H1 (cell line): ENCODE measurements around the gene FREM1. TPM values are rescaled to one million over a fixed set of nuclear protein-coding genes. Genes with fewer than 3 reads are reported as not detected.

Experiments used
- CTCF ChIA-PET: fragments of 300-600 bp; sonication (Branson Sonifier 250); formaldehyde crosslinking; loops from one replicate; lab custom pipeline; 2021; ENCODE audit not compliant: partially characterized antibody; lab: Charles Lee
- POLR2A ChIA-PET: fragments of 300-600 bp; sonication (Branson Sonifier 250); formaldehyde crosslinking; loops from one replicate; lab custom pipeline; 2021; ENCODE audit warnings: inconsistent platforms; ENCODE audit not compliant: partially characterized antibody; lab: Charles Lee
- DNase-seq, 2 experiments: peaks; one replicate each; pipeline versions ENCODE4 v3.0.0 to v3.0.0-alpha.2; 2010 to 2022; ENCODE audit warnings: low spot score in 2 of 2, low read depth in 1 of 2, mixed read lengths in 1 of 2
- FAIRE-seq: peaks from 2 replicates; lab custom pipeline; 2011; peaks lifted over from hg19 to GRCh38; lab: Jason Lieb, UNC
- H2AFZ ChIP-seq: 2 replicates; pipeline ENCODE4 v1.8.1; 2012; ENCODE audit warnings: low read length, inconsistent platforms
- H2AK5ac ChIP-seq: 2 replicates; pipeline ENCODE4 v1.6.1; 2013; ENCODE audit warnings: low read depth, low read length
- H2BK120ac ChIP-seq: replicated peaks from 2 replicates; pipeline ENCODE3; 2013; ENCODE audit warnings: low read depth, low read length, inconsistent platforms
- H2BK12ac ChIP-seq: 2 replicates; pipeline ENCODE4 v1.6.1; 2013; ENCODE audit warnings: low read depth, low read length
- H2BK15ac ChIP-seq: 2 replicates; pipeline ENCODE4 v1.6.1; 2013; ENCODE audit warnings: low read length
- H2BK20ac ChIP-seq: 2 replicates; pipeline ENCODE4 v1.6.1; 2013; ENCODE audit warnings: low read length
- H2BK5ac ChIP-seq: 2 replicates; pipeline ENCODE4 v1.6.1; 2013; ENCODE audit warnings: low read depth, low read length
- H3K14ac ChIP-seq: 2 replicates; pipeline ENCODE4 v1.6.1; 2013; ENCODE audit warnings: inconsistent platforms; ENCODE audit not compliant: insufficient read length
- H3K18ac ChIP-seq: 2 replicates; pipeline ENCODE4 v1.6.1; 2013; ENCODE audit warnings: low read length; ENCODE audit errors: extremely low read depth
- H3K23ac ChIP-seq: 2 replicates; pipeline ENCODE4 v1.6.1; 2013; ENCODE audit warnings: inconsistent platforms; ENCODE audit not compliant: insufficient read length
- H3K23me2 ChIP-seq: 2 replicates; pipeline ENCODE4 v1.6.1; 2013; ENCODE audit warnings: low read depth, low read length
- H3K27ac ChIP-seq: 2 replicates; pipeline ENCODE4 v1.6.1; 2011; ENCODE audit warnings: low read depth, low read length, inconsistent platforms
- H3K27me3 ChIP-seq, 4 experiments: replicated peaks in 1 of 4; 1 replicate in 1 of 4; 2 replicates in 3 of 4; pipeline versions ENCODE4 v1.6.1 to v1.8.1; 2011 to 2013; ENCODE audit warnings: low read length in 3 of 4, mild to moderate bottlenecking in 3 of 4, inconsistent platforms in 2 of 4, mixed read lengths in 2 of 4, moderate library complexity in 1 of 4; ENCODE audit not compliant: control insufficient read depth in 3 of 4, insufficient read depth in 3 of 4; ENCODE audit errors: extremely low read depth in 1 of 4
- H3K36me3 ChIP-seq, 4 experiments: 2 replicates each; pipeline versions ENCODE4 v1.6.1 to v1.8.1; 2011 to 2013; ENCODE audit warnings: mild to moderate bottlenecking in 4 of 4, low read length in 3 of 4, moderate library complexity in 2 of 4, control low read depth in 1 of 4, inconsistent platforms in 1 of 4; ENCODE audit not compliant: insufficient read depth in 4 of 4, control insufficient read depth in 2 of 4
- H3K4ac ChIP-seq: replicated peaks from 2 replicates; pipeline ENCODE3; 2013; ENCODE audit warnings: low read length, low read depth, mixed read lengths, inconsistent platforms; ENCODE audit not compliant: insufficient read length
- H3K4me1 ChIP-seq, 4 experiments: replicated peaks in 1 of 4; 1 replicate in 1 of 4; 2 replicates in 3 of 4; pipeline versions ENCODE4 v1.6.1 to v1.8.1; 2011 to 2013; ENCODE audit warnings: low read length in 3 of 4, inconsistent platforms in 2 of 4, mixed read lengths in 1 of 4; ENCODE audit not compliant: insufficient read depth in 4 of 4, control insufficient read depth in 3 of 4
- H3K4me2 ChIP-seq, 2 experiments: 2 replicates each; pipeline versions ENCODE4 v1.6.1 to v1.8.1; 2011 to 2013; ENCODE audit warnings: low read depth in 2 of 2, low read length in 2 of 2, control low read depth in 1 of 2, inconsistent platforms in 1 of 2, mild to moderate bottlenecking in 1 of 2; ENCODE audit not compliant: insufficient read depth in 1 of 2
- H3K4me3 ChIP-seq, 4 experiments: fragments of 200-600, 300-600 bp in 1 of 4; sonication (generic), shearing (Covaris generic), sonication (Bioruptor Twin) in 1 of 4; 2 replicates each; pipeline versions ENCODE4 v1.5.1 to v1.8.1; 2011 to 2016; ENCODE audit warnings: low read length in 4 of 4, low read depth in 3 of 4, control low read depth in 2 of 4, inconsistent platforms in 2 of 4, mild to moderate bottlenecking in 2 of 4, mixed read lengths in 1 of 4, moderate library complexity in 1 of 4; ENCODE audit not compliant: insufficient read depth in 2 of 4; ENCODE audit errors: extremely low read depth in 1 of 4
- H3K56ac ChIP-seq: replicated peaks from 2 replicates; pipeline ENCODE3; 2013; ENCODE audit warnings: low read depth, mild to moderate bottlenecking, mixed read lengths, low read length, inconsistent platforms; ENCODE audit not compliant: insufficient read length
- H3K79me1 ChIP-seq: 2 replicates; pipeline ENCODE4 v1.6.1; 2013; ENCODE audit warnings: low read depth, low read length, control low read depth
- H3K79me2 ChIP-seq, 2 experiments: 2 replicates each; pipeline versions ENCODE4 v1.6.1 to v1.8.1; 2012 to 2013; ENCODE audit warnings: low read length in 2 of 2, mild to moderate bottlenecking in 2 of 2, inconsistent platforms in 1 of 2; ENCODE audit not compliant: insufficient read depth in 2 of 2, control insufficient read depth in 1 of 2
- H3K9ac ChIP-seq, 4 experiments: replicated peaks in 1 of 4; 1 replicate in 1 of 4; 2 replicates in 3 of 4; pipeline versions ENCODE4 v1.6.1 to v1.8.1; 2011 to 2013; ENCODE audit warnings: low read depth in 3 of 4, low read length in 3 of 4, control low read depth in 2 of 4, mild to moderate bottlenecking in 2 of 4, moderate library complexity in 2 of 4, inconsistent platforms in 1 of 4; ENCODE audit errors: extremely low read depth in 1 of 4
- H3K9me3 ChIP-seq, 2 experiments: 2 replicates each; pipeline versions ENCODE4 v1.6.1 to v1.8.1; 2012 to 2013; ENCODE audit warnings: mild to moderate bottlenecking in 2 of 2, moderate library complexity in 2 of 2, control low read depth in 1 of 2, inconsistent platforms in 1 of 2, low read depth in 1 of 2, low read length in 1 of 2, mixed read lengths in 1 of 2; ENCODE audit not compliant: insufficient read depth in 2 of 2
- H4K20me1 ChIP-seq, 2 experiments: replicated peaks in 1 of 2; 2 replicates each; pipeline versions ENCODE3 to v1.8.1; 2011 to 2013; ENCODE audit warnings: inconsistent platforms in 2 of 2, low read length in 2 of 2, mild to moderate bottlenecking in 1 of 2; ENCODE audit not compliant: insufficient read depth in 2 of 2, control insufficient read depth in 1 of 2
- H4K5ac ChIP-seq: 2 replicates; pipeline ENCODE4 v1.6.1; 2013; ENCODE audit warnings: low read length, low read depth, mixed read lengths, inconsistent platforms; ENCODE audit not compliant: insufficient read length
- H4K8ac ChIP-seq: 2 replicates; pipeline ENCODE4 v1.8.0; 2013; ENCODE audit warnings: mild to moderate bottlenecking, moderate library complexity, low read length, inconsistent platforms; ENCODE audit not compliant: insufficient read depth; ENCODE audit errors: extremely low read depth
- H4K91ac ChIP-seq: replicated peaks from 2 replicates; pipeline ENCODE3; 2013; ENCODE audit warnings: low read length, mixed read lengths, inconsistent platforms; ENCODE audit not compliant: insufficient read length
- RXRA ChIP-seq: IDR thresholded peaks from 2 replicates; pipeline ENCODE4 v1.6.1; 2011; ENCODE audit warnings: low read depth, mild to moderate bottlenecking, low read length, moderate library complexity; ENCODE audit not compliant: insufficient read depth
- whole genome bisulfite sequencing, 2 experiments: shearing (Covaris generic) in 1 of 2; methylation state at CpG; one replicate each; pipeline versions ENCODE4 v1.1.6 to v1.1.7; 2013 to 2015; ENCODE audit warnings: low lambda C conversion rate in 2 of 2, mixed read lengths in 2 of 2, inconsistent platforms in 1 of 2, low coverage in 1 of 2, missing lambda C conversion rate in 1 of 2; ENCODE audit not compliant: insufficient replicate concordance in 2 of 2, insufficient coverage in 1 of 2, insufficient read length in 1 of 2; ENCODE audit errors: extremely low coverage in 1 of 2, missing lambda C conversion rate in 1 of 2; 5-methylcytosine and 5-hydroxymethylcytosine counted together
- polyA plus RNA-seq, 7 experiments: library from polyadenylated mRNA; depleted of rRNA in 3 of 7; stranded (reverse) in 5 of 7; unstranded in 2 of 7; fragments of >200 nt in 5 of 7; fragments of 200-250 nt in 2 of 7; gene quantifications; 1 replicate in 5 of 7; 2 replicates in 1 of 7; 4 replicates in 1 of 7; pipeline versions ENCODE4 v1.2.1 to v1.2.3, GENCODE V29; 2011 to 2013; ENCODE audit warnings: missing spikeins in 2 of 7, mixed read lengths in 2 of 7
- total RNA-seq: library from RNA; stranded (reverse); fragmentation: NEBNext Ultra II Directional; extraction: Animal tissue kit (Norgen Biotek cat#: 25700); gene quantifications from 2 replicates; pipeline ENCODE4 v1.2.1, GENCODE V29; 2021

Gene FREM1
- total and polyA plus RNA-seq, 2 of the 8 experiments (the other 6 are each of a cell fraction or from before 2014, with no cell fraction given): 2.6 to 3.1 TPM

GRCh38 chr9:14903040-14903439 is 7.2 kb downstream of the FREM1 start:
- Histone ChIP-seq H2BK120ac (no peak overlapping the region), H3K79me2 (no peaks in the 10 kb centered on the region), H2BK20ac (no peak overlapping the region), H4K5ac (no peak overlapping the region), H4K20me1 (no peaks in the 10 kb centered on the region), H3K23ac (no peak overlapping the region), H3K4ac (no peak overlapping the region), H3K4me3 (no peak overlapping the region), H2BK12ac (no peak overlapping the region), H2BK15ac (no peak overlapping the region), H3K56ac (no peak overlapping the region), H3K27ac (no peak overlapping the region), H3K4me1 (peaks cover 4 to 15% (median 13%) of the 10 kb centered on the region in 4 experiments; a peak in 5 of 7 replicates), H3K14ac (no peak overlapping the region), H3K18ac (no peak overlapping the region), H2BK5ac (no peak overlapping the region), H3K23me2 (no peaks in the 10 kb centered on the region), H3K9ac (no peak overlapping the region), H3K9me3 (no peaks in the 10 kb centered on the region), H4K91ac (no peak overlapping the region), H3K36me3 (no peaks in the 10 kb centered on the region; a peak in 1 of 8 replicates), H3K79me1 (no peaks in the 10 kb centered on the region), H3K27me3 (no peaks in the 10 kb centered on the region), H2AFZ (no peak overlapping the region), H2AK5ac (no peak overlapping the region), H4K8ac (no peak overlapping the region), H3K4me2 (no peak overlapping the region)
- 93% methylated on average over 1 of the region's 1 CpG; no CpG with 5 or more reads in 1 of the 2 experiments for WGBS, 2 experiments
- CTCF ChIA-PET: interaction anchor here (1.4 kb wide), 2 partner anchors 34 to 56 kb away, joined by 4 to 5 read pairs; no protein-coding TSS in a partner anchor
- no peak for TF ChIP-seq RXRA
- FAIRE-seq (no peak), DNase-seq (no peak)
- POLR2A ChIA-PET: no interaction called here
